ENCODE measurements around the gene MYT1. TPM values are rescaled to one million over a fixed set of nuclear protein-coding genes. Genes with fewer than 3 reads are reported as not detected.

MYT1 gene
- total RNA-seq, 1 donor from 2014 or later = not detected

- DNase-seq (ENCODE audit: low read depth) = no peak
These were observed 78.7 kb downstream of the MYT1 start for GRCh38 chr20:64242797-64243475.

DNA sequence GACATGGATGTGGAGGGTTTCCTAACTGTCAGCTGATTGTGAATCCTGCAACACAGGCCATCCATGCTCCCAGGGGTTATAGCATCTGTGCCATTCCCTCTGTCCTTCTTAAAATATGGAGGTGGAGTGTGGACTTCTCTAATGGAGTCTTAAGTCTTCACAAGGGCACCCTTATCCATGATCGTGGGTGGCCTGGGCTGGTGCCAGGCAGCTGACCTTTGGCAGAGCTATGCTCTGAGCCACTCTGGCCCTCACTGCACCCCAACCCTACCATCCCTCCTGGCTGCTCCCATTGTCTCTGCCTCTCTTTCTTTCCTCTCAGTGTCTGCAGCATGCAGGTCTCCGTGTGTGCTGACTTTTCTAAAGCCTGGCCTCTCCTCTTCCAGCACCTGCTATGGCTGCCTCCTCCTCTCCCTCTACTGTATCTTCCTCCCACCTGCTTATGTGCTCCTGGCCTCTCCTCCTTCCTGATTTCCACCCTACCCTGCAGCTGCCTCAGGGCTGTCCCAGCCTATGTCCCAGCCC lies 80.1 kb downstream of the MYT1 start:
- DNase-seq (ENCODE audit: low read depth) = no peak

GRCh38 chr20:64244870-64245603 lies 80.8 kb downstream of the MYT1 start:
- DNase-seq (ENCODE audit: low read depth) = no peak

DNA sequence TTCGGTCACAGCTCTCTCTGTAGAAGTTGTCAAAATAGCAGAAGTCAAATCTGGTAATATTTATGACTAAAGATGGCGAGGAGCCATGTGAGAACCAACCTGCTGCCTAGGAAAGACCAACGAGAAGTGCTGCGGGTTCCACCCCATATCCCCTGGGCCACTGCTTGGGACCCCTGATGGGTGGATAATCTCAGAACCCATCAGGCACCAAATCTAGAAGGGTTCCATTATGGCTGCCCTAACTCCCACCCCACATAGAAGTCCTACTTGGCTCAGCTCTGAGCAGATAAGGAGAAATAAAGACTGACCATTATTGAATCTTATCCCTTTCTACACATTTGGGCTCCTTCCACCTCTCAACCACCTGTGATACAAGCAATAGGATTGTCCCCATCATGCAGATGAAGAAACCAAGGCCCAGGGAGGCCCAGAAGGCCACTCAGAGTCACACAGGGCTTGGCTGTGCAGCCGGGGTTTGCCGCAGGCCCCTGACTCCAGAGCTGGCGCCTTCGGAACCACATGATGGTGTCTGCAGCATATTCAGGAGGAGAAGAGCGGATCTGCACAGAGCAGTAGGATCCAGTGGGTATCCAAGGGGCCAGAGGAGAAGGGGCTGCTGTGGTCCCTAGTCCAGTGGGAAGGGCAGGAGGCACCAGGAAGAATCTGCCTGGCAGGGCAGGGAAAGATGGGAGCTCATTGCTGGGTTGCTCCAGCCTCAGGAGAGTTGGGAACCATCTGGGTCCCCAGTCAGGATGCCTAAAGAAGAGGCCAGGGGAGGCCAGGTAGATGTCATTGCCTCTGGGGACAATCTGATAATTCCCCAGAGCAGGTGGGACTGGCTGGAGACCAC lies 81.7 kb downstream of the MYT1 start:
- DNase-seq (ENCODE audit: low read depth) = no peak

DNA sequence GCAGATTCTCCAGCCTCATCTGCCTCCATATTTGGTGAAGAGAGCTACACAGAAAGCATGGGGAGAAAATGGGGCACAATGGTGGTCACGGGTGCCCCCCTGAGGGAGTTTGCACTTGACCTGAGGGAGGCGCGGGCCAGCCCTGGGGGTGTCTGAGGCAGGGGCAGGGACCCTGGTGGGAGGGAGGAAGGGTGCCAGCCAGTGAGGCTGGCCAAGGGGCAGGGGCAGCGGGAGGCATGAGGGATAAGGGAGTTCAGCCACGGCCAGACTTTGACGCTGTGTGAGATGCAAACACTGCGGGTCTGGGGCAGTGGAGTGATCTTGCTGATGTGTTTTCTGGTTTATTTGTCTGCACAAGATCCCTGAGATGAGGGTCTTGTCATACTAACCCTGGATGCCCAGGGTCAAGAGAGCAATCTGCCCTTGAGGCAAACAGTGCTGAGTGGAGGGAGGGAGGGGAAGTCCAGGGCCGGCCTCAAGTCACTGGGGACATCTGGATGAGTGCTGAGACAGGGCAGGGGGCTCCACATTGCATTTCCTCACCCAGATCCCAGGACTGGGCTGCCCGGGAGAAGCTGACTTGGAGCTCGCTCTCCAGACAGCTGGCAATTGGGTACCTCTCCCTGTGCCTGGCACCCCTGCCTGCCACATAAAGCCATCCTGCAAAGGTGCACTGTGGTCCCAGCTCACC lies 82.5 kb downstream of the MYT1 start:
- DNase-seq (ENCODE audit: low read depth) = no peak

GRCh38 chr20:64247307-64247618 lies 83.0 kb downstream of the MYT1 start:
- DNase-seq (ENCODE audit: low read depth) = no peak

DNA sequence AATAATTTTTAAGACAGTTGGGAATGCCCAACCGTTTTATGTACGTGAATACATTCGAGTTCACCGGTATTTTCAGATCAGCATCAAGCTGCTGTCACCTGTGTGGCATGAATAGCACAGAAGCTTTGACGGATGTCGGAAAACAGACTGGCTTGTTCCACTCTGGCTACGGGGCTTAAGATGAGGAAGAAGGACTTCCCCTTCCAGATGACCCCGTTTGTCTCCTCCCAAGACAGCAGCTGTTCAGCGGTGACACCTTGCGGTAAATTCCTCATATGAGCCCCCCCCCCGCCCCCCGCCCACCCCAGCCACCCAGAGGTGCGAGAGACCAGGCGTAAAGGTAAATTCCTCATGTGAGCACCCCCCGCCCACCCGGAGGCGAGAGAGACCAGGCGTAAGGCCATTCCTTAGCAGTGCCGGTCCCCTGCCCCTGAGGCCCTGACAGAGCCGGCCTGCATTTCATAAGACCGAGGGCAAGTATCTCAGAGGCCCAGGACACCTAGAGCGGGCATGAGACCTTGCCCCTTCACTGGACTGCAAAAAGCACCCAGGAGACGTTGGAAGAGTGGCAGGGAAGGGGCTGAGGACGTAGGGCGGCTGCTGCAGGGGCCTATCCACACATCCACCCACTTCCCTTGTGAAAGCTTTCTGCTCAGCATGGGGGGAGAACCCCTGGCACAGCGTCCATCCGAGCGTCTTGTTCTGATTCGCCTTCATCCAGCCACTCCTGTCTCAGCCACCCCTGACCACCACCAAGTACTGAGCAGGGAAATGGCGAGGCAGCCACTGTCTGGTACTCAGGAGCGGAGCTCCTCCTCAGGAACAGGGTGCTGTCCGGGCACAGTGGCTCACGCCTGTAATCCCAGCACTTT lies 84.0 kb downstream of the MYT1 start:
- DNase-seq (ENCODE audit: low read depth) = no peak

GRCh38 chr20:64250027-64250426 lies 85.8 kb downstream of the MYT1 start:
- no peak for DNase-seq (ENCODE audit: low read depth)

GRCh38 chr20:64253000-64253383 lies 88.7 kb downstream of the MYT1 start:
- DNase-seq (ENCODE audit: low read depth) = no peak

- DNase-seq (ENCODE audit: low read depth) = no peak
These were observed 89.2 kb downstream of the MYT1 start for GRCh38 chr20:64253443-64253842.

DNA sequence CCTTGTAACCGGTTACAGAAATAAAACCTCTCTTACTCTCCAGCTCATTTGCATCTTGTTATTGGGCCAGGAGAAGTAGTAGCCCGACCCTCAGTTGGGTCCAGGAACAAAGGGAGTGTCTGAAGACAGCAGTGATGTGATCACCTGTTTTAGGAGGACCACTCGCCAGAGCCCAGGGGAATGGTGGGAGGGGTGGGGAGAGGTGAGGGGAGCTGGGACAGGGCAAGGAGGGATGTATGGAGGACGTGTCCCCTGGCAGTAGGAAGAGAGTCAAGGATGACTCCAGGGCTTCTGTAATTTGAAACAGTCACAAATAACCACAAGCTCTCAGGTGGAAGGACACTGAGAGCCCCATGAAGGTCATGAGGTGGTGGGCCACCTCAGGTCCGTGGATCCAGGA lies 89.9 kb downstream of the MYT1 start:
- no peak for DNase-seq (ENCODE audit: low read depth)

DNA sequence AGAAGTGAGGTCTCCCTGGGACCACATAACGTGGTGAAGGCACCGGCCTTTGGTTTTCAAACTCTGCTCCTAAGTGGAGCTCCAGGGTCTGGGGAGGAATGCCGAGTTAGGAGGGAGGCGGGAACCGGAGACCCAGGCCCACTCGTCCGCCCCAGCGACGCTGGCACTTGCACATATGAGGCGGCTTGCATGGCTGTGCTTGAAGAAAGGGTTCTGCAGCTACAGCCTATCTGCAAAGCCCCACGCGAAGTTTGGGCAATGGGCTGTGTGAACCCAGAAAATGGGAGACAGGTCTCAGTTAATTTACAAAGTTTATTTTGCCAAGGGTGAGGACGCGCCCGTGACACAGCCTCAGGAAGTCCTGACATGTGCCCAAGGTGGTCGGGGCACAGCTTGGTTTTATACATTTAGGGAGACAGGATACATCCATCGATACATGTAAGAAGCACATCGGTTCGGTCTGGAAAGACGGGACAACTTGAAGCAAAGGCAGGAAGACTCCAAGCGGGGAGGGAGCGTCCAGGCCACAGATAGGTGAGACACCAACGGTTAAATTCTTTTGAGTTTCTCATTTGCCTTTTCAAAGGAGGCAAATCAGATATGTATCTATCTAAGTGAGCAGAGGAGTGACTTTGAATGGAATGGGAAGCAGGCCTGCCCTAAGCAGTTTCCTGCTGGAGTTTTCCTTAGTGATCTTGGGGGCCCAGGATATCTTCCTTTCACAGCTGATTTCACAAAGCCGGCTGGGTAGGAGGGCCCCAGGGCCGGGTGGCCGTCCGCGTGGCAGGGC lies 90.5 kb downstream of the MYT1 start:
- no peak for DNase-seq (ENCODE audit: low read depth)

- peak; percentile 86 for DNase-seq (ENCODE audit: low read depth)
These were observed 91.4 kb downstream of the MYT1 start, which contains the start of gene PCMTD2 for GRCh38 chr20:64255361-64256281. TSS of gene PCMTD2 (plus strand) at chr20:64255748. CDS start at chr20:64259966, 4,218 bp downstream.

GRCh38 chr20:64256282-64256935 lies 92.2 kb downstream of the MYT1 start:
- DNase-seq (ENCODE audit: low read depth) = no peak

- DNase-seq (ENCODE audit: low read depth) = no peak
These were observed 93.0 kb downstream of the MYT1 start for GRCh38 chr20:64257107-64257757.

- peak; percentile 50 for DNase-seq (ENCODE audit: low read depth)
These were observed 94.0 kb downstream of the MYT1 start for GRCh38 chr20:64258071-64258823.

All from myocyte (in vitro differentiated cells).